ENCODE results near the gene LMO7. TPM values are rescaled to one million over a fixed set of nuclear protein-coding genes. Genes with fewer than 3 reads are reported as not detected.

Gene LMO7
- total RNA-seq, 1 donor from 2014 or later, result 239 TPM

DNA sequence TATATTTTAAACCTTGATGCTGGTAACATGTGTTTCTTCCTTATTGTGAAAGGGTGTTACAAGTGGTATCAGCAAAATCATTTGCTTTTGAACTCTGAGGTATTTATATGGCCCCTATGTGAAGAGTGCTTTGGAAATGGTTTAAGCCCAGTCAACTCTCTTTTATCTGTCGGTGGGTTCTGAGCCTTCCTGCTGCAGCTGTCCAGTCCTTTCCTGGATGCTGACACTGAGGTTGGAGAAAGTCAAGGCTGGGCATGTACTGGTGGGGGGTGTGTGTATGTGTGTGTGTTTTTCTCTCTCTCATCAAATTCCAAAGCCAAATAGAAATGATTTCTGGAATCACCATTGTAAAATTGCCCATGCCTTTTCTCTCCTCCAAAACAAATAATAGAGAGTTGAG lies 221.2 kb downstream of the LMO7 start:
- peaks cover 54% of the 10 kb centered on the region for H3K36me3 Mint-ChIP-seq (ENCODE audit: unreplicated experiment)
- TF ChIP-seq, protein P1, sequence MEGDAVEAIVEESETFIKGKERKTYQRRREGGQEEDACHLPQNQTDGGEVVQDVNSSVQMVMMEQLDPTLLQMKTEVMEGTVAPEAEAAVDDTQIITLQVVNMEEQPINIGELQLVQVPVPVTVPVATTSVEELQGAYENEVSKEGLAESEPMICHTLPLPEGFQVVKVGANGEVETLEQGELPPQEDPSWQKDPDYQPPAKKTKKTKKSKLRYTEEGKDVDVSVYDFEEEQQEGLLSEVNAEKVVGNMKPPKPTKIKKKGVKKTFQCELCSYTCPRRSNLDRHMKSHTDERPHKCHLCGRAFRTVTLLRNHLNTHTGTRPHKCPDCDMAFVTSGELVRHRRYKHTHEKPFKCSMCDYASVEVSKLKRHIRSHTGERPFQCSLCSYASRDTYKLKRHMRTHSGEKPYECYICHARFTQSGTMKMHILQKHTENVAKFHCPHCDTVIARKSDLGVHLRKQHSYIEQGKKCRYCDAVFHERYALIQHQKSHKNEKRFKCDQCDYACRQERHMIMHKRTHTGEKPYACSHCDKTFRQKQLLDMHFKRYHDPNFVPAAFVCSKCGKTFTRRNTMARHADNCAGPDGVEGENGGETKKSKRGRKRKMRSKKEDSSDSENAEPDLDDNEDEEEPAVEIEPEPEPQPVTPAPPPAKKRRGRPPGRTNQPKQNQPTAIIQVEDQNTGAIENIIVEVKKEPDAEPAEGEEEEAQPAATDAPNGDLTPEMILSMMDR (IDR thresholded peaks at IDR 0.05), result no peak
- DNase-seq (ENCODE audit: extremely low spot score, unreplicated experiment), result no peak
- H3K27me3 Mint-ChIP-seq (ENCODE audit: unreplicated experiment), result no peaks in the 10 kb centered on the region
- H3K4me1 Mint-ChIP-seq (ENCODE audit: unreplicated experiment), result peaks cover 3% of the 10 kb centered on the region
- no peak overlapping the region for H3K4me3 Mint-ChIP-seq (ENCODE audit: unreplicated experiment)
- H3K27ac Mint-ChIP-seq (ENCODE audit: unreplicated experiment), result no peak overlapping the region
- no peaks in the 10 kb centered on the region for H3K9me3 Mint-ChIP-seq (ENCODE audit: unreplicated experiment)

DNA sequence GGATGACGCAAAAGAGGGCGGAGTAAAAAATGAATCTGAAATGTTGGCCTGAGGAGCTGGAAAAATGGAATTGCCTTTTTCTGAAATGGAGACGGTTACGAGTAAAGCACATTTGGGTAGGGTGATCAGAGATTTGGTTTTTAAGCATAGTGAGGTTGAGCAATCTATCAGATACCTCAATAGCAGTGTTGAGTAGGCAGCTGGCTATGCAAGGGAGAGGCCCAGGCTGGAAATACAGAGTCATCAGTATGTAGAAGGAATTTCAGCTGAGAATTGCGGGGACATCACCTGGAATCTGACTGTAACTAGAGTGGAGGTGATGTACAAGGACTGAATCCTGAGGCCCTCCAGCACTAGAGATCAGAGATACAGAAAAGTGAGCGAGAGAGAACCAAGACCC lies 224.8 kb downstream of the LMO7 start:
- DNase-seq (ENCODE audit: extremely low spot score, unreplicated experiment), result no peak
- no peak overlapping the region for H3K4me3 Mint-ChIP-seq (ENCODE audit: unreplicated experiment)
- H3K4me1 Mint-ChIP-seq (ENCODE audit: unreplicated experiment), result peaks cover 12% of the 10 kb centered on the region
- TF ChIP-seq, protein P1 (IDR thresholded peaks at IDR 0.05), result no peak
- H3K9me3 Mint-ChIP-seq (ENCODE audit: unreplicated experiment), result no peaks in the 10 kb centered on the region
- peaks cover 36% of the 10 kb centered on the region for H3K36me3 Mint-ChIP-seq (ENCODE audit: unreplicated experiment)
- H3K27ac Mint-ChIP-seq (ENCODE audit: unreplicated experiment), result no peak overlapping the region
- no peaks in the 10 kb centered on the region for H3K27me3 Mint-ChIP-seq (ENCODE audit: unreplicated experiment)

DNA sequence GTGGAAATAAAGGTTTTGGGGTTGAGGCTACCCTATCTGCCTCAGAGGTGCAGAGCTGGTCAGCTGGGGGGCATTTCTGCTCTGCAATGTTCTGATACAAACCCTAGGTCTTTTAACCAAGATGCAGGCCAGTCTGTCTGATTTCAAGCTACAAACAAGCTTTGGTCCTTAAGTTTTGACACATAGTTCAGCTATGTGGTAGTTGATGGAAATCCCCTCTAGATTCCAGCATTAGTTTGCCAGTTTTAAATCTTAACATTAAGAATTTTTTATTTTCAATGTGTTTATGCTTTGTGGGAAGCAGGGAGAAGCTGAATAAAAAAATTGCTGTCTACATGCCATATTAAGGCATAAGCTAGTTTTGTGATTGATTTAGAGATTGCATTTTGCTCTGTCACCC lies 225.7 kb downstream of the LMO7 start:
- H3K36me3 Mint-ChIP-seq (ENCODE audit: unreplicated experiment), result peaks cover 30% of the 10 kb centered on the region
- no peak for DNase-seq (ENCODE audit: extremely low spot score, unreplicated experiment)
- no peak overlapping the region for H3K4me3 Mint-ChIP-seq (ENCODE audit: unreplicated experiment)

DNA sequence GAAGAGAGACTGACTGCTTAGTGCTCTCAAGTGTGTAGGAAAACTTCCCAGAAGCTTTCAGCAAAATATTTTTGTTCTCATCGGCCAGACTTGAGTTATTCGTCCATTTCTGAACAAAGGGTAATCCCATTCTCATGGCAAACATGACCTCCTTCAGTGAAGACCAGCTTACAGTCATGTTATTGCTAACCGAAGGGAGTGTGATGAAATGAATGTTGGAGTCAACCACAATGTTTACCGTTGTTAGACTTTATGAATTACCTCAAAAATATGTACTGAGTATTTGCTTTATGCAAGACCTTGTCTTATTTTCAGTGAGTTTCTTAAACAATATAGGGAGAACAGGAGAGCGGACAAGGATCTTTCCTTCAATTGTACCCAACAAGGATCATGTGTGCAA lies 228.6 kb downstream of the LMO7 start:
- TF ChIP-seq, protein P1 (IDR thresholded peaks at IDR 0.05), result no peak
- no peaks in the 10 kb centered on the region for H3K9me3 Mint-ChIP-seq (ENCODE audit: unreplicated experiment)
- no peak overlapping the region for H3K27ac Mint-ChIP-seq (ENCODE audit: unreplicated experiment)
- H3K27me3 Mint-ChIP-seq (ENCODE audit: unreplicated experiment), result peaks cover 13% of the 10 kb centered on the region
- peaks cover 15% of the 10 kb centered on the region for H3K36me3 Mint-ChIP-seq (ENCODE audit: unreplicated experiment)
- DNase-seq (ENCODE audit: extremely low spot score, unreplicated experiment), result no peak
- no peak overlapping the region for H3K4me3 Mint-ChIP-seq (ENCODE audit: unreplicated experiment)
- H3K4me1 Mint-ChIP-seq (ENCODE audit: unreplicated experiment), result peaks cover 12% of the 10 kb centered on the region

More for the DNA sequence above, 225.7 kb downstream of the LMO7 start:
- no peaks in the 10 kb centered on the region for H3K9me3 Mint-ChIP-seq (ENCODE audit: unreplicated experiment)
- TF ChIP-seq, protein P1 (IDR thresholded peaks at IDR 0.05), result no peak
- peaks cover 2% of the 10 kb centered on the region for H3K27me3 Mint-ChIP-seq (ENCODE audit: unreplicated experiment)
- peaks cover 9% of the 10 kb centered on the region for H3K4me1 Mint-ChIP-seq (ENCODE audit: unreplicated experiment)
- no peak overlapping the region for H3K27ac Mint-ChIP-seq (ENCODE audit: unreplicated experiment)

DNA sequence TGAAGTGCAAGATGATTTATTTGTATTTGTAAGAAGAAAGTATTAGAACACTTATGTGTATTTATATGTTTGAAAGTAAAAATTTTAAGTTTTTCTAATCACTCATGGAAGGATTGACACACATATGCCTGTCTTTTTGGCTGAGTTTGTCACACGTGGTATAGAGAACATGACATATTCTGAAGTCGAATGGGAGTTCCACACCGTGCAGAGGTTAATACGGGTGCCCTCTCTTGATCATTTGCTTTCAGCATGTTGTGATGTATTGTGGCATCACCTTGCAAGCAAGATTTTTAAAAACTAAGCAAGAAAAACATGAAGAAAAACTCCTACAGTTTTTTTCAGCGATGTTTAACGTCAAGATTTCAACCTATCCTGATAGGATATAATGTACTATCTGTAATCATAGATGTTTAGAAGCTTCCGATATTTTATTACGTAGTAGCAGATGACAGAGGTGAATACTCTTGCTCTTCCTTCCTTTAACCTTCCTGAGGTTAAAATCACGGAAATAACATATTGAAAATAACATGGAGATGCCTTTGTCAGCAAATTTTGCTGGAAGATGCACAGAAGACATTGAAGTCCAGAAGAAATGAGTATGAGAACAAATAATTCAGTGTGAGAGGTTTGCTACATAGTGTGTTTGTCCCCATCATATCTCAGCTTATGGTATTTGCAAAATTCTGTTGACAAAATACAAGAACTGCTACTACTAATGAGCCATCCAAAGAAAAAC lies 231.4 kb downstream of the LMO7 start:
- Mint-ChIP-seq H3K9me3 (ENCODE audit: unreplicated experiment) (no peaks in the 10 kb centered on the region), H3K4me1 (ENCODE audit: unreplicated experiment) (peaks cover 12% of the 10 kb centered on the region), H3K4me3 (ENCODE audit: unreplicated experiment) (no peak overlapping the region), H3K27me3 (ENCODE audit: unreplicated experiment) (peaks cover 34% of the 10 kb centered on the region), H3K27ac (ENCODE audit: unreplicated experiment) (no peak overlapping the region), H3K36me3 (ENCODE audit: unreplicated experiment) (peaks cover 2% of the 10 kb centered on the region)
- DNase-seq (ENCODE audit: extremely low spot score, unreplicated experiment), result no peak
- TF ChIP-seq, protein P1 (IDR thresholded peaks at IDR 0.05), result no peak
